MM.1S (cell line): Measurements from ENCODE around the gene RAPGEF4.

Experiments
- CTCF ChIP-seq: fragments of 300-600 bp; sonication (generic); IDR thresholded peaks from 2 replicates; pipeline ENCODE4 v1.5.1; 2016; ENCODE audit warnings: antibody characterized with exemption, low read length, mixed read lengths
- EZH2 ChIP-seq: fragments of 300-600 bp; sonication (generic); optimal IDR thresholded peaks from 2 replicates; pipeline ENCODE3; 2017; ENCODE audit warnings: low read depth, mild to moderate bottlenecking, antibody characterized with exemption, low read length, mixed read lengths
- EZH2phosphoT487 ChIP-seq: fragments of 300-600 bp; sonication (generic); IDR thresholded peaks from 2 replicates; pipeline ENCODE4 v1.6.1; 2018; ENCODE audit warnings: antibody characterized with exemption, low read length

- TF ChIP-seq EZH2phosphoT487 = no peak
- no peak for TF ChIP-seq CTCF
- TF ChIP-seq EZH2 = no peak
Measured at GRCh38 chr2:172839446-172839845, 103.8 kb downstream of the RAPGEF4 start.
